IPS-18c (cell line): ENCODE results near the gene GTSF1L.

Experiments used
- H3K4me3 ChIP-seq: 2 replicates; pipeline ENCODE4 v1.7.0; 2013; ENCODE audit warnings: low read depth, mild to moderate bottlenecking, low read length, moderate library complexity; ENCODE audit not compliant: insufficient read depth
- H3K9me3 ChIP-seq: one replicate; pipeline ENCODE4 v1.6.1; 2013; ENCODE audit warnings: mild to moderate bottlenecking, low read length, moderate library complexity; ENCODE audit not compliant: control insufficient read depth, insufficient read depth

The GTSF1L gene

GRCh38 chr20:43694763-43695162 is 32.0 kb downstream of the GTSF1L start:
- Histone ChIP-seq H3K4me3 (no peak overlapping the region), H3K9me3 (no peaks in the 10 kb centered on the region)

- Histone ChIP-seq H3K4me3 (no peak overlapping the region), H3K9me3 (no peaks in the 10 kb centered on the region)
These were observed 34.8 kb downstream of the GTSF1L start for GRCh38 chr20:43691928-43692524.

DNA sequence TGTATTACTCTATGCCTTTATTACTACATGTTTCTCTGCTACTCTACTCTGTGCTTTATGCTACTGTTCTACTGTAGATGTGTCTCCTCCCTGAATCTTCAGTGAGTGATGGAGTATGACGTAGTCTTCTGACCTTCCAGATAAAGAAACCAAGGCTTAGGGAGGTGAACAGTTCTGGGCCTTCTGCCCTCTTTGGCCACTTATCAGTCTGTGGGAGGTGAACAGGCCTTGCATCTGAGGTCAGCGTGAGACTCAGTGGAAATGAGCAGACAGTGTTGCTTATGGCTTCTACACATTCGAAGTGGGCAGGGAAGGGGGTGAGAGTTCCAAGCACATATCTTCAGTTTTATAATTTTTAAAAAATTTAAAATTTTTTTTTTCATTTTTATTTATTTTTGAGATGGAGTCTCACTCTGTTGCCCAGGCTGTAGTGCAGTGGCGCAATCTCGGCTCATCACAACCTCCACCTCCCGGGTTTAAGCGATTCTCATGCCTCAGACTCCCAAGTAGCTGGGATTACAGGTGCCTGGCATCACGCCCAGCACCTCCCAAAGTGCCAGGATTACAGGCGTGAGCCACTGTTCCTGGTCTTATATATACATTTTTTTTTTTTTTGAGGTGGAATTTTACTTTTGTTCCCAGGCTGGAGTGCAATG is 35.7 kb downstream of the GTSF1L start:
- no peak overlapping the region for H3K4me3 ChIP-seq
- H3K9me3 ChIP-seq: no peaks in the 10 kb centered on the region

DNA sequence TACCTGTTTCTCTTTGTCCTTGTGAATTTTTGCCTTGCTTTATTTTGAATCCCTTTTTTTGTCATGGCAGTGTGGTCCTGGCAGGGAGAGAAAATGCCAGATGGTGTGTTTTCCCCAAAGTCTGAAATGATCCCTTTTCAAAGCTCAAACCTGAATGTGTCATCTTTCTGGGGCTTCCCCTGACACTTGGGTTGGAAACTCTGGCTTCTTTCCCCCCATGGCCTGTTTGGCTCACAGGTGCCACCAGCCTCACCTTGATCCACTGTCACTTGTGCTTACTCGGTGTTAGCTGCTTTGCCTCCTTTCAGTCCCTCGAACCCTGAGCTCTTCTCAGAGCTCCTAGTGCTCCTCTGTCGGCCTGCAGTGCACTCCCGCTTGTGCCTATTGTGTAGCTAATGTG is 37.6 kb downstream of the GTSF1L start:
- no peak overlapping the region for H3K4me3 ChIP-seq
- no peaks in the 10 kb centered on the region for H3K9me3 ChIP-seq

- H3K4me3 ChIP-seq: no peak overlapping the region
- no peaks in the 10 kb centered on the region for H3K9me3 ChIP-seq
These were observed 40.0 kb downstream of the GTSF1L start for GRCh38 chr20:43686820-43687219.

GRCh38 chr20:43682446-43682845 is 44.4 kb downstream of the GTSF1L start:
- H3K4me3 ChIP-seq: no peak overlapping the region

DNA sequence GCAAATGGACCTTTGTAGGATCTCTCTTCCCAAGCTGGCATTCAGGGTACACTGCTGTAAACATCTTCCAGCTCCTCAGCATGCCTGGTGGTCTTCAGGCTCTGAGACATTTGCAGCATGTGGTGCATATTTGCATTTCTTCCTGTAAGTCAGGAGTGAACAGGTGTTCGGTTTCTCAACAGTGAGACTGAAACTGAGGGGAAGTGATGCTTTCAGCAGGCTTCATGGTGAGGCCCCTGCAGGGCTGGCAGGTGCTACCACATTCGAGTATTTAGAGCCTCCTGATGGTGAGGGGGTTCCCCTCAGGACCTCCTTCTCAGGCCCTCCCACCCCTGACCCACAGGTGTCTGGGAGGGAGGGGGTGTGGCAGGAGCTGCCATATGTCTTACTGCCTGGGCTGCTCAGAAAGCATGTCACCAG is 44.8 kb downstream of the GTSF1L start:
- Histone ChIP-seq H3K4me3 (no peak overlapping the region), H3K9me3 (no peaks in the 10 kb centered on the region)

More at GRCh38 chr20:43682446-43682845, 44.4 kb downstream of the GTSF1L start:
- no peaks in the 10 kb centered on the region for H3K9me3 ChIP-seq

DNA sequence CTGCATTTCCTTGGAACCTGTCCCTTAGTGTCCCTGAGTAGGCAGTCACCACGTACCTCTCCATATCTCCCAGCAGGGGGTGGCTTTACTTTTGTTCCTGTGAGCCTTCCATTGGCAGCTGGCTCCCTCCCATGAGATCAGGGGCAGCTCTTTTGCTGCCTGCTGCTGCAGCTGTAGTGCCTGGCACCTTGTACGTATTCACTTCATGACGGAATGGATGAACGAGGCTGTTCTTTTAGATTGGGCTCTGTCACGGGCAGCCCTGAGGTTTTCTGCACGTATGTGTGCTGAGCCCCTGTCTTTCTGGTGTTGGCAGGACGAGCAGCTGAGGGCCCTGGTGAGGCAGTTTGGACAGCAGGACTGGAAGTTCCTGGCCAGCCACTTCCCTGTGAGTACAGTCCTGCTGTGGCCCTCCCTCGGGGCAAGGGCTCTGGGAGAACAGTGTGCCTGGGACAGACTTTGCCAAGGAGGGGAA is 45.3 kb downstream of the GTSF1L start:
- Histone ChIP-seq H3K9me3 (no peaks in the 10 kb centered on the region), H3K4me3 (no peak overlapping the region)

DNA sequence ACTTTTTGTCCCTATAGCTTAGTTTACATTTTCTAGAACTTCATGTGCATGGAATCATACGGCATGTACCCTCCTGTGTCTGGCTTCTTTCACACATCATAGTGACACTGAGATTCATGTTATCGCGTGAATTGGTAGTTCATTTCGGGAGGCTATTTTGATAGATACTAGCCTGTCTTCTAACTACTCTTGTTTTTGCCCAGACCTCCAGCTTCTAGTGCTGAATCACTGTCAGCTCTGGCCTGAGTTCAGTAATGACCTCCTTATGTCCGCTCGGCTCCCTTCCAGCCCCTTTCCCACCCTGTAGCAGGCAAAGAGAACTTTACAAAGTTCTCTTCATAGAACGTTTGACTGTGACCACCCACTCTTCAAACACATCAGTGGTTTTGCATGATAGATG is 45.8 kb downstream of the GTSF1L start:
- H3K9me3 ChIP-seq: no peaks in the 10 kb centered on the region
- H3K4me3 ChIP-seq: no peak overlapping the region

DNA sequence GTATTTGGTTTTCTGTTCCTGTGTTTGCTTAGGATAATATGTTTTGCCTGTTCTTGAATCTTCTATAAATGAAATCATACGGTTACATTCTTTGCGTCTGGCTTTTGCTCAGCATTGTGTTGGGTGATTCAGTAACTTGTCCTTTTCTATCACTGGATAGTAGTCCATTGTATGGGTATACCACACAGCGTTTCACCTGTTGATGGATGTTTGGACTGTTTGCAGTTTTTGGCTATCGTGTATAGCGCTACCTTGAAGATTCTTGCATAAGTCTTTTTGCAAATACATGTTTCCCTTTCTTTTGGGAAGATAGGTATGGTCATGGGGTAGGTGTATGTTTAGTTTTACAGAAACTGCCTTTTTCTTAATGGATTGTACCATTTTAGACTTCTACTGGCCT is 50.4 kb downstream of the GTSF1L start:
- H3K4me3 ChIP-seq: no peak overlapping the region
- no peaks in the 10 kb centered on the region for H3K9me3 ChIP-seq
